GM12872 (cell line): ENCODE measurements around the gene CEP95.

ENCODE experiments used
- CTCF ChIP-seq: IDR thresholded peaks from 3 replicates; pipeline ENCODE4 v1.5.1; 2011; ENCODE audit warnings: low read depth, mild to moderate bottlenecking, low read length, moderate library complexity; ENCODE audit not compliant: insufficient read depth

The CEP95 gene

GRCh38 chr17:64503341-64503740, 3.4 kb upstream of the CEP95 start:
- TF ChIP-seq CTCF, result no peak

- TF ChIP-seq CTCF, result no peak
Observed at GRCh38 chr17:64503821-64504768, 2.7 kb upstream of the CEP95 start.

- TF ChIP-seq CTCF, result no peak
Observed at GRCh38 chr17:64504769-64505339, 1.9 kb upstream of the CEP95 start.

- no peak for TF ChIP-seq CTCF
Observed at GRCh38 chr17:64505340-64506200, 1.2 kb upstream of the CEP95 start.

GRCh38 chr17:64506201-64506575, 589 bp upstream of the CEP95 start, which contains the start of gene DDX5:
Gene DDX5 (minus strand): TSS chr17:64506289. CDS start chr17:64506119, 170 bp downstream.
- TF ChIP-seq CTCF, result no peak

GRCh38 chr17:64507413-64507782, 621 bp downstream of the CEP95 start:
- peak; percentile 62 for TF ChIP-seq CTCF

GRCh38 chr17:64508683-64509082, 1.9 kb downstream of the CEP95 start:
- no peak for TF ChIP-seq CTCF
